Hematopoietic multipotent progenitor cell treated with erythropoietin and hydrocortisone succinate and interleukin-3 and kit ligand, for 8 days (in vitro differentiated cells): ENCODE measurements around the gene NAPB.
"Not testable (repeated sequence)": the region's sequence is repeated elsewhere in the genome, so short reads cannot be mapped to it uniquely, and the experiment has no call there.

Source experiments
- DNase-seq: peaks from one replicate; pipeline ENCODE4 v3.0.0-alpha.2; 2015

NAPB gene

DNA sequence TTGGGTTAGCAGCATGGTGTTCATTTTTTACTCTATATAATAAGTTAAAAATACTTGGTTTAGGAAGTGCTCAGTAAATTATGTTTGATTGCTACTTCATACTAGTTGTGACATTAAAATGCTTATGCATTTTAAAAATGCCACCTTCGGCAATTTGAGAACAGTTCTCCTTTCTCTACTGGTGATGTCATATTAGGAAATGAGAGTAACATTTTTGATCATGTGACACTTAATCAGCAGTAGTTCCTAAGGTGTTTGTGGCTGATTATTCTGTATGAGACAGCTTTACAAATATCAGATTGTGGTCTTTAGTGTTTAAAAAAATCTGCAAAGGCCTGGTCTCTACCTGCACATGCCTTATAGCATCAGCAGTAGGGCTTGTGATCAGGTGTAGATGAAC, 54.9 kb downstream of the NAPB start:
- DNase-seq: peak; percentile 68

DNA sequence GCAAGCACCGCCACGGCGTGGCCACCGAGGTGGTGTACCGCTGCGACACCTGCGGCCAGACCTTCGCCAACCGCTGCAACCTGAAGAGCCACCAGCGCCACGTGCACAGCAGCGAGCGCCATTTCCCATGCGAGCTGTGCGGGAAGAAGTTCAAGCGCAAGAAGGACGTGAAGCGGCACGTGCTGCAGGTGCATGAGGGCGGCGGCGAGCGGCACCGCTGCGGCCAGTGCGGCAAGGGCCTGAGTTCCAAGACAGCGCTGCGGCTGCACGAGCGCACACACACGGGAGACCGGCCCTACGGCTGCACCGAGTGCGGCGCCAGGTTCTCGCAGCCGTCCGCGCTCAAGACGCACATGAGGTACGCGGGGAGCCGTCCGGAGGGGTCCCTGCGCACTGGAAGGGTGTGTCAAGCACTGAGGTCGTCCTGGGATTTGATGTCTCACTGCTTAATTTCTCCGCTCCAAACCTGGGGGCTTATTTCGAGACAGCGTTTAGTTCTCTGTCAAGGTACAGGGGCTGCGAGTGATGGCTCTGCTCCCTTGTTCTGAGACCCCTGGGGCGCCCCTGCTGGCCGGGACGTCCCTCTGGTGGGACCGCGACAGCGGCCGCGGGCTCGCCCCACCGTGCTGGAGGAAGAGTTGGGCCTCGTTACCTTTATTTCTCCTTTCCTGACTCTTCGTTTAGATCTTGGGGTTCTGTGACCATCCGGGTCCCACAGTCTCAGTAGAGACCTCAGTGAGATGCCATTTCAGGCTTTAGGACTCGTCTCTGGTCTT, 55.7 kb downstream of the NAPB start:
- DNase-seq: no peak

DNA sequence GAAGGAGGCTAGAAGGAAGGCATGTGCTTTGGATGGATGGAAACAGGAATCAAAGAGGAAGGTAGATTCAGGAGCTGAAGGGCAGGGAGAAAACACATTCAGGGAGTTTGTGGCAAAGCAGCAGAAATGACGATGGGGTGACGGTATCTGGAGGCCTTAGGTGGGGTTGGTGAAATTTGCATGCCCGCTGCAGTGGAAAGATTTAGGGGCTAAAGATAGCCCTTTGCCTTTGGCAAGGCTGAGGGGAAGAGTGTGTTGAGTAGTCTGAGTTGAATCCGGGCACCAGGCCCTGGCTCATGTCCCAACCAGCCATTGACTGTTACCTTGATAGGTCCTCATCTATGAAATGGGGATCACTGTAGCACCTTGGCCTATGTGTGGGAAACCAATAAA, 58.0 kb downstream of the NAPB start:
- DNase-seq: no peak

DNA sequence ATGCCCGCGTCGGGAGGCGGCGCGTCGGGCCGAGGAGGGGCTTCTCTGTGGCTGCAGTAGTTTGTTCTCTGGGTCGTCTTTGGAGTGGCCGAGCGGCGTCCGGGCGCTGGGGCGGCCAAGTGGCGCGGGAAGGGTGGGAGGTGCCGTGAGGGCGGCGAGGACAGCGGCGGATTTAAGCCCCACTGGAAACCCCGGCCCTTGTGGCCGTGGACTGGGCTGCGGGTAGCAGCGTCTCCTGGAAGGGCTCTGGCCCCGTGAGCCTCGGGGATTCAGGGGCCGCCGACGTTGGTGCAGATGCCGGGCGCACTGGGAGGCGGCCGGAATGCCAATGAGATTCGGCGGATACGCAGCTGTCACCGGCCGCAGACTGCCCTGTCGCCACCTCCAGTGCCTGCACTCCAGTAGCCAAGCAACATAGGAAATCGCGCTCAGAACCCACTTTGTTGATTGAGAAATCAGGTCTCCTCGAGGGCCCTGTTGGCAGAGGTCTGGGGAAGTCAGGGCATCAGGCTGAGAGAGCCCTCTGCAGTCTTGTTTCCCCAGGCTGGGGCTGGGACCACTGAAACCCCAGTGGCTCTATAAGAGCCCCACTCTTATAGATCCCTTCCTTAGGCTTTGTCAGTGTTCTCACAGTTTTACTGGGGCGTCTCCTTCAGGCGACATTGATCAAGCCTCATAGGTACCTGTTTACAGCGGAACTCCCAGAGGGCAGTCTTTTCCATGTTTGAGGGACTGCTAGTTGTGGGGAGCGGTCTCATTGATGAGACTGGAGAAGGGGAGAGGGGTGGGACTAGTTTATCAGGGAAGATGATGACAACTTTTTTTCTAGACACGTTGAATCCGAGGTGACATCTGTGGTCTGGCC, 58.7 kb downstream of the NAPB start:
- DNase-seq: peak; percentile 45

DNA sequence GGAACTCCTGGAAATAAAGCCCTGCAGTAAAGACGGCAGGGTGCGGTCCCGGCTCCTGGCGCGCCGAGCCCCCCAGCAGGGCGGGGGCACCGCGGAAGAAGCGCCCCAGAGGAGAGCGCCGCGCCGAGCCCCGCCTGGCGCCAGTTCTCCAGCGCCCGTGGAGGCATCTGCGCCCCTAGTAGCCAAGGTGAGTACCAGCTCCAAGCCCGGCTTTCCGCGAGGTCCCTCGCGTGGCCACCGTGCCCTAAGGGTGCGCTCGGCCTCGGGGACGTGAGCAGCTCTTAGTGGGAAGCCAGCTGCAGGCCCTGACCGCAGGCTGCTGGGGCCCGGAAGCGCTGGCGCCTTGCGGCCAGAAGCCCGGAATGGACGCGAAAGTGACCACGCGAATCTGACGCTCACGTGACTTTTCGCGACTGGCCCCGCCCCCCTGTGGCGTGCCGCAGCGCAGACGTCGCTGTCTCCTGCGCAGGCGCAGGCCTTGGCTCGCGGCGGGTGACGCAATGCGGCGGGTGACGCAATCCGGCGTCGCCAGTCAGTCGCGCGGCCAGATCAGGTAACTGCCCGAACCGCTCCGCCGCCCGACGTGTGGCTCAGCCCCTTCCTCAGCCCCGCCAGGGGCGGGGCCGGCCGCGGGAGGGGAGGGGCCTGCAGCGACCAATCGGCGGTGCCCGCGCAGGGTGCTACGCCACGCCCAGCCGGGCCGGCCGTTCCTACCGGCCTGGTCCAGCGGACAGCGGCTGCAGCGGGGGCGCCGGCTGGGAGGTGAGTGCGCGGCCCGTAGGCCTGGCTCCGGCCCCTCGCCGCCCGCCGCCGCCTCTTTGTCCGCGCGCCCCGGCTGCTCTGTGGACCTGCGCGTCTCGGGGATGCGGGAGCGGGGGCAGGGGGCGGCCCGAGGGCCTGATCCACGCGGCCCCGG, 59.6 kb downstream of the NAPB start, which contains the start of gene GZF1:
TSS of gene GZF1 (plus strand) at position 707 of the 916 bp plus-strand sequence. CDS start 2,202 bp downstream, outside the sequence.
- peak; percentile 97 for DNase-seq

DNA sequence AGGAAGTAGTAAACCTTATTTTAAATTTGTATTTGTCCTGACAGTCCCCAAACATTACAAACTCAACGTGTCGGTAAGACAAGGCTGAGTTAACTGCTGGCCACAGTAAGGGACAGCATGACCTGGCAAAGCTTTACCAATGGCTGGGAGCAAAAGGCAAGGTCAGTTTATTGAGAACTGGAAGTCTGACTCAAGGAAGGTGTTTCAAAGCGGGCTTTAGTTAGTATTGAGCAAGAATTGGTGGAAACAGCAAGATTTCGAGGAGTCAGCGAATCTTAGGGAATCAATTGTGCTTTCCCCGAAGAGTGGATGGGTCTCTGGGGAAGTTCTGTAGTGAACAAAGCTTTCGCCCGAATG, 60.2 kb downstream of the NAPB start:
- peak; percentile 51 for DNase-seq

DNA sequence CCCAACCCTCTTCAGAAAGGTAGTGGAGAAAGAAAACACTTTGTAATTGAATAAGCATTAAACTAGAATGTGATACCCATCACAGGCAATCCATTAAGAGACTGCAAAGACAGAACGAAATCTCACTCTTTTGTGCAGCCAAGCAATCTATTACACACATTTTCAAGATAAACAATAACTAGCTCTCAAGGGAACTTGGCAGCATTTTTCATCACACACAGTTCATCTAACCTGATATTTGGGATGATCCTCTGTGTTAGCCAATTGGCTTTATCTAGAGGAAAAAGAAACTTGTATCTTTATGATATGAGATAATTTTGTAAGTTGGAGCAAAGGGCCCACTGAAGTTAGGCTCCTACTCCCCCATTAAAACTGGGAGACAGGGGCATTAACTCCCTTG, 60.8 kb downstream of the NAPB start:
- DNase-seq: peak; percentile 42

DNA sequence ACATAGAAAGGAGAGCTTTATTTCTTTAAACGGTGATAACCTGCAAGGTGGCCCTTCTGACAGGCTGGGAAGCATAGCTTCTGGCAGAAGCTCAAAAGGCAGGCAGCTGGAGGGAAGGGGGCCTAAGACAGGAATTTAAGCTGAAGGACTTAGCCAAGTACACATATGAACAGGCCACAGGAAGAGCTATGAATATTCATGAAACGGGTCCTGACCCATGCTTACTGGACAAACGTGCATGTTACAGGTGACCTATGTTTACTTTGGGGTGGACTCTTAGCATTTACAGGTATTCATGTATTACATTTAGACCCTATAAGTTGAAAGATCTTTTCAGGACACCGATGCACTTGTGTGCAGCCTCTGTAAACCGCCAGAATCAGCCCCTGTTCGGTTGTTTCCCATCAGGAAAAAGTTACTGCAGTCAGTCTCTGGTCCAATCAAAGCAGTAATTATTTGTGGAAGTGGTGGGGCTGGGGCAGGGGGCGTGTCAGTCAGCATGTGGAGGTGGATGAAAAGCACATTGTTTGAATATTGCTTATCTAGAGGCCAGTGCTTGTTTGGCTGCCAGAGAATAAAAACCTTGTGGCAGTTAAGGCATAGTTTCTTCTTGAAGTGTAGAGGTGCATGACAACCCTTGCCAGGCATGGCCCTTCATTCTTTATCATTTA, 62.2 kb downstream of the NAPB start:
- peak; percentile 58 for DNase-seq

DNA sequence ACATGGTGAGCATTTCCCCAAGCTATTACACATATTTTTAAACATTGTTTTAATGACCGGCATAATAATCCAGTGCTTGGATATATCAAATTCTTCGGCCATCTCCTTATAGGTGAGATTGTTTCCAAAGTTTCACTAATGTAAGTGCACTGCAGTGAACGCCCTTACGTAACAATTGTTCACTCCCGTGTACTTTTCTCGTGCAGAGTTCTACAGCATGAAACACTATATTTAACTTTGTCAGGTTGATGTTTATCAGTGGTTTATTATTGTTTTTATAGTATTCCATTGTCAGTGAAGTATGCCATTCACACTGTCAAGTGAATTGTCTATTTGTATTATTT, 62.8 kb downstream of the NAPB start:
- DNase-seq: no peak

DNA sequence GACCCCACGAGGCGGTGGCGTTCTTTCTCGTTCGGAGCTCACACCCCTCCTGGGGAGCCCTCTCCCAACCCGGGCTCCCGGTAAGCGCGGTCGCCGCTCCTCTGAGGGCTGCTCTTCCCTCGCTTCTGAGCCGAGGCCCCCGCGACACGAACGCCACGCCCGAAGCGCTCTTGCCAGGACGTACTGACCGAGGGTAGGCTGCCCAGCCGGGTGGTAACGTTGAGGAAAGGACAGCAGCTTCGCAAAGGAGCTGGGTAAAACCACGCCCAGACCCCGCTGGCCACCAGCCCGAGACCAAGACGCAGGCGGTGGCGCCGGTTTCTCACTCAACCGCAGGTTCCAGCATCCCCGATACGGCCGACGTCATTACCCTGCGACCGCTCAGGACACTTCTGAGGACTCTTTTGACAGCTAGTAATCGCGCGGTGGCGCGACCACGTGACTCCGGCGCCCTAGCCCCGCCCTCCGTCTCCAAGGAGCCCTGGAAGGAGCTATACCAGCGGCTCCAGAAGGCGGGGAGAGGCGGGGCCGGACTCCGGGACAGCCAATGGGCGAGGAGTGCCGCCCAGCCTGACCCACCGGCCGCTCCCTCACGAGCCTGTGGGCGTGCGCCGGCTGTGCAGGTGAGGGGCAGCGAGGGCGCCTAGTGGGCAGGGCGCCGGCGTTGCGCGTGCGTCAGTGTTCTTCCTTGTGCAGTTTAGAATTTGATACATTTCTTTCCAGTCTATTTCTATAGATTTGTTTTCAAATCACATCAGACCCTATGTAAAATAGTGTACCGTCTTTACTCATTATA, 63.3 kb downstream of the NAPB start:
- DNase-seq: peak; percentile 99

DNA sequence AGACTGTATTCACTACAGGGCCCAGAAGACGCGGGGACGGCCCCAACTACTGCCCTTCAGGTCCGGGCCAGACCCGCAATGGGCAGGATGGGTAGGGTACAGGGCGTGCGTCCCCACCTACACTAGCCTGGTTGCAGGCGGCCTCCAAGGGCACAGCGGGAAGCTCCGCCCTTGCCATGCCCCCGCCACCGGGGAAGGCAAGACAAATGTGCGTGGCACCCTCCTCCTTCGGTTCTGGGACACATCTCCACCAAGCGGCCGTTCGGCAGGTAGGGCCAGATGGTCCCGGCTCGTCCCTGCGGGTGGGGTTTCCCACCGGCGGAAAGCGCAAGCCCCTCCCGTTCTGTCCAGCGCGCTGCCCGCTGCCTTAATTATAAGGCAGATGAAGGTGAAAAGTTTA, 65.1 kb downstream of the NAPB start:
- DNase-seq: no peak

DNA sequence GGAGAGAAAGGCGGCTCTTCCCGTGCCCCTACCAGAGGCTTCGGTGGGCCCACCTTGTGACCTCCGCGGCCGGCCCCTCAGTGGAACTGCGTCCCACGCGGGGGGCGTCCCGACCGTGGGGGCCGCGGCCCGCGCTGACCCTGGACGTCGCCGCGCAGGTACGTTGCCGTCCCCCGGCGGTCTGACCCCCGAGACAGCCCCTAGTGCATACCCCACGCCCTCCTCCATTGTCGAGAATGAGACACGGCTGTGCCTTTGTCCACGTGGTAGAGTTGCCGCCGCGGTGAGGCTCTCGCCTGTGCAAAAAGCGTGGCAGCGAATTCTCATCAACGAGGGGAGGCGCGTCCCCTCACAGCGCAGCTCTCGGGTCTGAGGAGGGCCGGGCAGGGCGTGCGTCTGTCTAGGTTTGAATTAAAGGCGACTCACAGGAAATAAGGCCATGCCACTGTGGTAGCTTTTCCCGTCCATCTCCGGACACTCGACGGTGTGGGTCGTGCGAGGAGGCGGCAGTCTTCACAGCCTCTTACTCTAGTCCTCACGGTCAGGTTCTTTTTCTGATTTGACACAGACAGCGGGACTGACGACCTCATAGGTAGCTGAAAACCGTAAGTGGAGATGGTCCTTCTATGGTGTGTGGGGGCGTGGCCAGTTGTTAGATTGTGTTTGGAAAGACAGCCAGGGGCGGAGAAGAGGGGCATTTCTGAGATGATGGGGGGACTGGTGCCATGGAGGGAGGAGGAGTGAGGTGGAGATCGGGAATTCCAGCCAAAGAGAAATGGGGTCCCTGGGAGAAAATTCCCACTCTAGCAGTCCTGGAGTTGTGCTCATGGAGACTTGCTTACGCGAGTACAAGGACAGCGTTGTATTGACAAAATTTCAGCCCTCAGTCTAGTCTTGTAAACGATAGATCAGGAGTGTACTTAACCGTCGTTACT, 70.1 kb downstream of the NAPB start:
- peak; percentile 67 for DNase-seq

DNA sequence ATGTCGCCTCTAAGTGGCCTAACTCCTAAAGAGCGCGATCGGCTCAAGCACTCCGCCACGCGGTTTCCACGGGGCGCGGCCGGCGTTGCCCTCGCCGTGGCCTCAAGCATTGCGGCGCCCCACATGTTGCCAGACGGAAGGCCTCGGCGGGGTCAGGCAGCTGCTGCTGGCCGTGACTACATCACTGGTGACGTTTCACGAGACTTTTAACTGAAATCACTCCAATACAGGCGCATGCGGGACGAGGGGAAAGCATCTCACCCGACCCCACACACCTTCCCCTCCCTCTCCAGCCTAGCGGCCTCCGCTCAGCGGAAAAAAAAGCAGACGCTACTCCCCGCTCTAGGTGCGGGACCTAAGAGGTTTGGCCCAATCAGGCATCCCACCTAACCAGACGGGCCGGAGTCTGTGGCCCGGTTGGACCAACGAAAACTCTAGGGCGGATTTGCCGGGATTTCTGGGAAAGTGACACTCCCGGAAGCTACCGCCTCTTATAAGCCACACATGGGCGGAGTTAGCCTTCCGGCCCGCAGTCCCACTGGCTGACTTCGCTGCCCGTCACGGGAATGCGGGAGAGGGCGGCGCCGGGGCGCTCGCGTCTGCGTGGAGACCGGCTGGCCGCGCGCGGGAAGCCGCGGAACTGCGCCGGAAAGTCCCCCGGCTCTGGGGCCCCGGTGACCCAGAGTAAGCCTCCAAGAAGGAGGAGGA, 70.9 kb downstream of the NAPB start, which contains the start of gene NXT1:
TSS of gene NXT1 (plus strand) at position 596 of the 708 bp plus-strand sequence. CDS start 3,251 bp downstream, outside the sequence.
- peak; percentile 98 for DNase-seq

DNA sequence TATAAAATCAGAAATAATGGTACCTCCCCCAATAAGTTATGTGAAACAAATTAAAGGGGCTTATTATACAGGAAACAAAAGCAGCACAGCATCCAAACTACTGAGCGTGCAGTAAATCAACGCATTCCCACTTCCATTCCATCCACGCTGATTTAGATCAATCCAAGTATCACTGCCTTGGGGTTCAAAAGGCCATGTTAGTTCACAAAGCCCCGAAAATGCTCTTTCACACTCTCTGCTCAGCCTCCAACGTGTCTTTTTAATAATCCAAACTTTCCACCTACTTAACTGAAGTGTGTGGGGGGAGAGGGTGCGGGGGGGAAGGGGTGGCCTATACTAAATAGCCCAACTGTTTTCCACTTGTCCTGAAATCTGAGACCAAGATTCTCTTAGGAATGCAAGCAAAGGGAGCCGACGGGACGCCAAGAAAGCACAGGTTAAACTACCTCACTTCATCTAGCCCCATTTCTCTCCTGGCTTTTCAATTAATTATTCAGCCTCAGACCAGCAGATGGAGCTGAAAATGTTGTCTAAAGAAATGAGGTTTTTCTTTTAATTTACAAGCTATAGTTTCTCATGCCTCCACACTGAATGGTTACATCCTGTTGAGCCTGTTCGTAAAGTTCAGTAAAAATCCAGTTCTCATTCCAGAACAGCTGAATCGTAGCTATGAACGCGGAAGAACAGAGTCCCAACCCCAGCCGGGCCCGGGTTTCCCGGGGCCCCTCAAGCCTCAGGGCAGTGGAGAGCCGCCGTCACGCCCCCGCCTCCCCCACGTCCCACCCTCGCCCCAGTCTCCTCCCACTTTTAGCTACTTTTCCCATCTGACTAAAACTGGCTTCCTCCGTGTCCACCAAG, 71.7 kb downstream of the NAPB start:
- peak; percentile 84 for DNase-seq

DNA sequence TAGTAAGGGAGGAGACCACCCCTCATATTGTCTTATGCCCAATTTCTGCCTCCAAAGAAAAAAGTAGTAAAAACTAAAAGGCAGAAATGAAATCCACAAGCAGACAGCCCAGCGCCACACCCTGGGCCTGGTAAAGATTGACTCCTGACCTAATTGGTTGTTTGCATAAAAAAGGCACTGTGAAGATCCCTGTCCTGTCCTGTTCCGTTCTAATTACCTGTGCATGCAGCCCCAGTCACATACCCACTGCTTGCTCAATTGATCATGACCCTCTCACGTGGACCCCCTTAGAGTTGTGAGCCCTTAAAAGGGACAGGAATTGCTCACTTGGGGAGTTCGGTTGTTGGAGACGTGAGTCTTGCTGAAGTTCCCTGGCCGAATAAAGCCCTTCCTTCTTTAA, 72.8 kb downstream of the NAPB start:
- not testable (repeated sequence) for DNase-seq

DNA sequence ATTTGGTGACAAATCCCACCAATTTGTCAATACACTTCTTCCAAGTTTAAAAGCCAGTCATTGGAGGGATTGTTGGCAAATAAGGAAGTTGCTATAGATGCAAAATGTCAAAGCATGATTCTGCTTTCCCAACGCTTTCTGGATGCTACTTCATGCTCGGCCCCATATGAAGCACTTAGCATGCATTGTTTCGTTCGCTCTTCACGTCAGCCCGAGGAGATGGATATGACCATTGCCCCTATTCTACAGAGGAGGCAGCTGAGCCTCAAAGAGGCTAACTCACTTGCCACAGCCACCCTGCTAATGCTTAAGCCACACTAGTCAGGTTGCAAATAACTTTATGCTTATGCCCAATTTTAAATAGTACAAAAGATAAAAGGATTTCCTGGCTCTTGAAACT, 73.5 kb downstream of the NAPB start:
- no peak for DNase-seq

DNA sequence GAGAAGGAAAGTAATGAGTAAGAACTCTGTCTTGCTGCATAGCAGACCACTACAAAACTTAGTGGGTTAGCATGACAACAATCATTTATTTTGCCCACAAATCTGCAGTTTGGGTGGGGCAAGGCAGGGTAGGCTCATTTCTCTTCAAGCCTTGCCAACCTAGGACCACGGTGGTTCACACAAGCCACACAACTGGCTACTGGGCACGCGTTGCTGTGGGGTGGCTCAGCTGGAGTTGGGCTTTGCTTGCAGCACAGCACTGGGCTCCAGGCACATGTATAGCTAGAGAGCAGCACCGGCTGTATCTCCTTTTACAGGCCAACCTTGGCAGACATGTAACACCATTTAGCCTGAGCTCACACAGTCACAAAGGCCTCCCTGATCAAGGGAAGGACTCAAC, 75.3 kb downstream of the NAPB start:
- no peak for DNase-seq

DNA sequence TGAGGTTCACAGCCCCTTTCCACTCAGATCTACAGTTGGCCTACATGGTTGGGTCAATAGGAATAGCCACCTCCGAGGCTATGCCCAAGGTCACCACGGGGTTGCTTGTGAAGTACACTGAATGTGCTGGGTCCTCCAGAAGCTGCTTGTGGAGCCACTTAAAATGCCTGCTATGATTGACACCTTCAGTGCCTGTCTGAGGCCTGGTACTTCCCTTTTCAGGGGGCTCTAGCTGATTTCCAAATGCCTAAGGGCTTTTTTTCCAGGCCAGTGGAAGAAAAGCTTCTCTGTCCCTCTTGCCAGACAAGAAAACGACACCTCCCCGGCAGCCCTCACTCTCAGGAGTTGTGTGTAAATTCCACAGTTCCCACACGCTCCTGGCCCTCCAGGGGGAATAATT, 77.0 kb downstream of the NAPB start:
- no peak for DNase-seq

DNA sequence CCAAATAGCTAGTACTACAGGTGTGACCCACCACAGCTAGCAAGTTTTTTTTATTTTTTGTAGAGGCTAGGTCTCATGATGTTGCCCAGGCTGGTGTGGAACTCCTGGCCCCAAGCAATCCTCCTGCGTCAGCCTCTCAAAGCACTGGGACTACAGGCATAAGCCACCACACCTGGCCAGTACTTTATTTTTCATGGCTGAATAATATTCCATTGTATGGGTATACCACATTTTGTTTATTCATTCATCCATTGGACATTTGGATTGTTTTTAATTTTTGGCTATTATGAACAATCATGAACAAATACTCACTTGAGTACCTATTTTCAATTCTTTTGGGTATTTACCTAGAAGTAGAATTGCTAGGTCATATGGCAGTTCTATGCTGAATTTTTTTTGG, 77.7 kb downstream of the NAPB start:
- DNase-seq: no peak
